GM12872 (cell line): Measurements from ENCODE around the gene ADCY5.

ENCODE experiments used
- TF ChIP-seq, protein P1 (sequence below): IDR thresholded peaks from 3 replicates; pipeline ENCODE4 v1.5.1; 2011; ENCODE audit warnings: low read depth, mild to moderate bottlenecking, low read length, moderate library complexity; ENCODE audit not compliant: insufficient read depth

The ADCY5 gene

DNA sequence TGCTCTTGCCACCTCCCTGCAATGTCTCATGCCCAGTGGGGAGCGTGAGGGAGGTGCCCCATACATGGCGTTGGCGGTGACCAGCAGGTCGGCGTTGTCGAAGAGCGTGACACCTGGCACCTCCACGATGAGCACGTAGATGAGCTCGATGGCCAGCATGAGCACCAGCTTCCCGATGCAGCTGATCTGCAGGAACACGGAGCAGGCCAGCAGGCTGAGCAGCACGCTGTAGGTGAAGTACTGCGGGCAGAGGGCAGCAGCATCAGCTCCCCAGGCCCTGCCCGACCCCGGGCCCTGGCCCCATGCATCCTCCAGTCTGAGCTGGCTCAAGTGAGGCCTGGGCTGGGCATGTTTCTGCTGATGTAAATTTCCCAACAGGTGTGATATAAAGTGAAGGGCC, 148.8 kb downstream of the ADCY5 start:
- TF ChIP-seq, protein P1, sequence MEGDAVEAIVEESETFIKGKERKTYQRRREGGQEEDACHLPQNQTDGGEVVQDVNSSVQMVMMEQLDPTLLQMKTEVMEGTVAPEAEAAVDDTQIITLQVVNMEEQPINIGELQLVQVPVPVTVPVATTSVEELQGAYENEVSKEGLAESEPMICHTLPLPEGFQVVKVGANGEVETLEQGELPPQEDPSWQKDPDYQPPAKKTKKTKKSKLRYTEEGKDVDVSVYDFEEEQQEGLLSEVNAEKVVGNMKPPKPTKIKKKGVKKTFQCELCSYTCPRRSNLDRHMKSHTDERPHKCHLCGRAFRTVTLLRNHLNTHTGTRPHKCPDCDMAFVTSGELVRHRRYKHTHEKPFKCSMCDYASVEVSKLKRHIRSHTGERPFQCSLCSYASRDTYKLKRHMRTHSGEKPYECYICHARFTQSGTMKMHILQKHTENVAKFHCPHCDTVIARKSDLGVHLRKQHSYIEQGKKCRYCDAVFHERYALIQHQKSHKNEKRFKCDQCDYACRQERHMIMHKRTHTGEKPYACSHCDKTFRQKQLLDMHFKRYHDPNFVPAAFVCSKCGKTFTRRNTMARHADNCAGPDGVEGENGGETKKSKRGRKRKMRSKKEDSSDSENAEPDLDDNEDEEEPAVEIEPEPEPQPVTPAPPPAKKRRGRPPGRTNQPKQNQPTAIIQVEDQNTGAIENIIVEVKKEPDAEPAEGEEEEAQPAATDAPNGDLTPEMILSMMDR, result no peak

DNA sequence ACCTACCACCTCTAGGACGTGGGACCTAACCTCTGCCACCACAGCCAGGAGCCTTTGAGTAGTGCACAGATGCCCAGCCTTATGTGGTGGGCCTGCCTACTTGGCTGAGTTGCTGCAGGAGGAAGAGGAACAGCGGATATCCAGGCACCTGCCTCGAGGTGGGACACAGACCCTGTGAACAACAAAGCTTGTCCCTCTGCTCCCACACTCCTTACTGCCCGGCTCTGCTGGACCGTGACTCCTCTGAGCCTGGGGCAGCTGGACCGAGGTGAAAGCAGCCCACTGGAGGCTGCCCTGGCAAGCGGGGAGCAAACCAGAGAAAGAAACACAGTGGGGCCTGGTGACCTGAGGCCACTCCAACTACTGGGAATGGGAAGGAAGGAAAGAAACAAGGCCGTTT, 149.3 kb downstream of the ADCY5 start:
- TF ChIP-seq, protein P1, result no peak

DNA sequence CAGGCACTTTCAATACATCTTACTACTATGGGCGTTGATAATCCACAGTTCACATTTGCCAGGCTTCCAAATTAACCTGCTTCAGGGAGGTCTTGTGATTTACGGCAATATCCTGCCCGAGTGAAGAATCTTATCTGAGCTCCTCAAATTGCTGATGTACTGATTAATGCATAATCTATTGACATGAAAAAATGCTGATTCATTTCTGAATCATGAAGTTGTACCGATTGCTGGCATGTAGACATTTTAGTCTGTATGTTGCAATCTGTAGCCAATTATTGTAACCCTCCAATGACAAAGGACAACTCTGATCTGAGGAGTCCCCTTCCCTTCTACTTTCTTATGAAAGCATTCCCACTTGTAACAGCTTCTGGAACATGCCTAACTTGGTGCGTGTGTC, 150.0 kb downstream of the ADCY5 start:
- TF ChIP-seq, protein P1, result no peak

DNA sequence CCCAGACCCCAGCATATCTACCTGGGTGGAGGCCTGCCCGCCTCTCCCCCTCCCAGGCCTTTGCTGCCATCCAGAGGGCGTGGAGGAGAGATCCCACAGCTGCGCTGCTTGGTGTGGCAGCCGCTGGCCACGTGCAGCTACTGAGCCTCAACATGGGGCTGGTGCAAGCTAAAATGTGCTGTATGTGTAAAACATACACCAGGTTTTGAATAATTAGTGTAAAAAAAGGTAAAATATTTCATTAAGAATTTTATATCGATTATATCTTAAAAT, 151.3 kb downstream of the ADCY5 start:
- TF ChIP-seq, protein P1, result no peak

DNA sequence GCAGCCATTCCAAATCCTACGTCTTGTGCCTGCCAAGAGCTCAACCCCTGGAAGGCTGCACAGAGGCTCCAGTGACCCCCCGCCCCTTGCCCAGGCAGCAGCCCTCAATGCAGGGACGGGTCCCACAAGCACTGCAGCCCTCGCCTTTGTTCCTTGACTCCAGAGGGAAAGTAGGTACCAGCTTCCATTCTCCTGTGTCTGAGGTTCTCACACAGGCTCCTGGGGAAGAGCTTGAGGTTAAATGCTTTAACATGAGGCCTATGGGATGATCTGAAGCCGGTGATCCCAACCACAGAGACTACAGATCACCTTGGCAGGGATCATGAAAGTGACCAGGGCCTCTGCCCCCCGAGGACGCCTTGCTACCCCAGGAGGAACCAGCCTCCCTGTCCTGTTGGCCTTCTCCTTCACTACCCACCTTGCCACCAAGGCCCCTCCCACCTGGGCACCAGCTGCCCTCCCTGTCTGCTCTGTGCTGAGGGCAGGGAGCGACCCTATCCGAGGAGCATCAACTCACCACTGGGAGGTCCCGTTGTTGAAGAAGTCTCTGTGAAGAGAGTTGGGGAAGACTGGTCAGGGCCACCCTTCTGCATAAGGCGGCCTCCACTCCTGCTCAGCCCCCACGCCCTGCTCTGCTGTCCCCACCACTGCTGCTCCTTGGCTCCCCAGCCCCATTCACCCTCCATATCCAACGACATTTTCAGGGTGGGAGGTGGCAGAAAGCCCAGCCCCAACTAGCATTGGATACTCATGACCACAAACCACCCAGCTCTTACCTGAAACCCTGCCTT, 151.9 kb downstream of the ADCY5 start:
- TF ChIP-seq, protein P1, result no peak

DNA sequence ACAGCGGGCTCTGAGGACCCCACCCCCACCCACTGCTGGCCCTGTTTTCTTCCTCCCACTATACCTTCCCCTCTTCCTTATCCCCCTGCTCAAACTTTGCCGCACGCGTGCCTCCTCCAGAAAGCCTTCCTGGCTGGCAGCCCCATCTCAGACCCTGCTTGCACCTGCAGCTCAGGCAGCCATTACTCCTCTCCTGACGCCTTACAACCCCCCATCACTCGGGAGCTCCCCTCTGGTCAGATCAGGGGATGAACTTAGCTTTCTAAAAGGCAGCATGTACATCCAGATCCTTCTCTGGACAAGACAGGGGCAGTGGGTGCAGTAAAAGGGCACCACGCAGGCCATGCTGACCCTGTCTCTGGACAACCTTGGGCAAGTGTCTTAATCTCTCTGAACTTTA, 152.6 kb downstream of the ADCY5 start:
- TF ChIP-seq, protein P1, result no peak

DNA sequence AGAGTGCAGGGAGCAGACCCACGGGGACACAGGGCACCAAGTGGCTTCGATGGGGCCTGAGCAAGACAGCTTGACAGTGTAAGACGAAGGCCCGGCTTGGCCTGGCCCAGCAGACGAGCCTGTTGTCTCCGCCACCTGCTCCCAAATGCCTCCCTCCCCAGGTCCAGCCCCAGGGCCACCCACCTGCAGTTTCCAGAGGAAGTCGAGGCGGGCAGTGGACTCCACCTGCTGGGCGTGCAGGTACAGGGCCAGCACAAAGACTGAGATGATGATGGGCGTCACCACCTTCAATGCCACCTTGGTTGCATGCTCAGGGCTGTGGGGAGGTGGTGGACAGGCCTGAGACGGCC, 153.0 kb downstream of the ADCY5 start:
- TF ChIP-seq, protein P1, result no peak
